ENCODE results near the gene NFIA. TPM values are rescaled to one million over a fixed set of nuclear protein-coding genes. Genes with fewer than 3 reads are reported as not detected.

Gene NFIA
- polyA plus RNA-seq, 3 donors: 1.4 to 5.3 (median 2.4) TPM

DNA sequence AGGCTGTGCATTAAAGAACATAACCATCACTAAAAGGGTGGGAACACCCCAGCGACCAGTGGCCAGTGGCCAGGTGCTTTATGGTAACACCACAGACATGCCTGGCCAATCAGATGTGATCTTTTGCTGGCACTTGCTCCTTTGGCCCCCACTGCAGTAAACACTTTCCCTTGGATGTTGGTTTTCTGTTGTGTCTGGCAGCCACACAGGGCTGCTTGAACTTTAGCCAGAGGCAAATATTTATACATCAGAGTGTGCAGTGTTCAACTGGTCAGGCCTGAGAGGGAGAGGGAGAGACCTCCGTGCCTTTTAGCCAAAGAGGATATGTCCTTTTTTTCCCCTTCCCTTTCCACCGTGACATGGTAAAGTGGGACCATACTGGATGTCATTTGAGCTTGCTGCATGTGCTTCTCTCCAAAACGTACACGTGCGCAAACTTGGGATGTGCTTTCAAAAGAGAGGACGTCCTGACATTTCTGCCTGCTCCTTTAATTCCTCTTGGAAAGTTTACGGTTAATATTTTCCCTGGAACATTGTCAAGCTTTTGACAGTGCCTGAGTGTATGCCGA lies 101.2 kb downstream of the NFIA start:
- 96% methylated on average over 6 of the region's 9 CpGs for WGBS (ENCODE audit: insufficient coverage)
- Histone ChIP-seq H4K20me1 (ENCODE audit: insufficient read depth, low read length) (no peaks in the 10 kb centered on the region), H3K79me2 (ENCODE audit: insufficient read depth, low read length) (no peaks in the 10 kb centered on the region), H3K27ac (ENCODE audit: low read depth in 1 of 2, low read length in 2 of 2) (no peak overlapping the region), H3K4me2 (replicated peaks; ENCODE audit: extremely low read depth, low read length, poor library complexity, severe bottlenecking) (no peak overlapping the region), H2AFZ (ENCODE audit: insufficient read depth, low read depth, low read length, poor library complexity, severe bottlenecking) (no peak overlapping the region), H3K9ac (ENCODE audit: insufficient read depth, low read length, poor library complexity, severe bottlenecking) (no peak overlapping the region), H3K27me3 (ENCODE audit: control insufficient read depth in 2 of 2, insufficient read depth in 2 of 2, low read length in 2 of 2) (no peaks in the 10 kb centered on the region), H3K4me1 (ENCODE audit: control insufficient read depth in 1 of 2, insufficient read depth in 2 of 2, low read length in 2 of 2) (no peaks in the 10 kb centered on the region), H3K4me3 (replicated peaks in 1 of 3; ENCODE audit: low read depth in 2 of 3, low read length in 3 of 3) (no peak overlapping the region), H3K36me3 (replicated peaks in 1 of 2; ENCODE audit: control insufficient read depth in 1 of 2, insufficient read depth in 2 of 2, low read length in 2 of 2) (no peaks in the 10 kb centered on the region), H3K9me3 (replicated peaks in 1 of 2; ENCODE audit: control insufficient read depth in 1 of 2, insufficient read depth in 1 of 2, low read length in 2 of 2) (no peaks in the 10 kb centered on the region)
- Mint-ChIP-seq H3K9me3 (peaks cover 0 to 2% (median 0%) of the 10 kb centered on the region in 7 donors), H3K27me3 (ENCODE audit: low read depth in 3 of 3) (peaks cover 0 to 6% (median 0%) of the 10 kb centered on the region in 3 donors), H3K4me1 (peaks cover 4% of the 10 kb centered on the region), H3K27ac (no peak overlapping the region), H3K36me3 (peaks cover 0 to 2% of the 10 kb centered on the region in 2 donors), H3K4me3 (no peak overlapping the region)
- intact Hi-C loops (cut with micrococcal nuclease): no loop called here
- TF ChIP-seq, protein P1, sequence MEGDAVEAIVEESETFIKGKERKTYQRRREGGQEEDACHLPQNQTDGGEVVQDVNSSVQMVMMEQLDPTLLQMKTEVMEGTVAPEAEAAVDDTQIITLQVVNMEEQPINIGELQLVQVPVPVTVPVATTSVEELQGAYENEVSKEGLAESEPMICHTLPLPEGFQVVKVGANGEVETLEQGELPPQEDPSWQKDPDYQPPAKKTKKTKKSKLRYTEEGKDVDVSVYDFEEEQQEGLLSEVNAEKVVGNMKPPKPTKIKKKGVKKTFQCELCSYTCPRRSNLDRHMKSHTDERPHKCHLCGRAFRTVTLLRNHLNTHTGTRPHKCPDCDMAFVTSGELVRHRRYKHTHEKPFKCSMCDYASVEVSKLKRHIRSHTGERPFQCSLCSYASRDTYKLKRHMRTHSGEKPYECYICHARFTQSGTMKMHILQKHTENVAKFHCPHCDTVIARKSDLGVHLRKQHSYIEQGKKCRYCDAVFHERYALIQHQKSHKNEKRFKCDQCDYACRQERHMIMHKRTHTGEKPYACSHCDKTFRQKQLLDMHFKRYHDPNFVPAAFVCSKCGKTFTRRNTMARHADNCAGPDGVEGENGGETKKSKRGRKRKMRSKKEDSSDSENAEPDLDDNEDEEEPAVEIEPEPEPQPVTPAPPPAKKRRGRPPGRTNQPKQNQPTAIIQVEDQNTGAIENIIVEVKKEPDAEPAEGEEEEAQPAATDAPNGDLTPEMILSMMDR (IDR thresholded peaks at IDR 0.05): no peak
- no peak for DNase-seq

DNA sequence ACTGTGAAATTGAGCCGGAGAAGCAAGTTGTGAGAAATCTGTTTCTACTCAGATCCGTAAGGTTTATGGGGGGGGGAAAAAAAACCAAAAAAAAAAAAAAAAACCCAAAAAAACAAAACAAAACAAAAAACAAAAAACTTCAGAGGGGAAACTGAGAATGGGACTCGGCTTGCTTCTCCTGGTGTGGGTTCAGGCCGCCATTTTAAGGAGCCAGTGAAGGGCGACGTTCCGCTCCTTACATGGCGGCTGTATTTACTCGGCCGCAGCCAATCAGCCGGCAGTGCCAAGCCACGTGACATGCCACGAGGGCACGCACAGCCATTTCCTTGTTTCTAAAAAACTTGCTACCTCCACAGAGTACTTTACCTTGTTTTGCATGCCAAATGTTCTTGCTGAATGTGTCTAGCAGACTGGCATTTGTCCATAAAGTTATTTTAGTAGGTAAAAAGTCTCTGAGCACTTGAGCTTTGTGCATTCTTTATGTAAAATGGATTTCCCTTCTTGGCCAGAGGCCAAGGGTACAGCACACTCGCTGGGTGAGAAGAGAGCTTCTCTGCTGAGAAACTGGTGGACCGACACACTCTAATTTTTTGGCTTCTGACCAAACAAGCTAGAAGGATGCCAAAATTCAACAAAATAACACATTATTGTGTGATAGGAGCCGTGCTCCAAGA lies 101.8 kb downstream of the NFIA start:
- no peak overlapping the region for H3K27ac ChIP-seq (ENCODE audit: low read depth in 1 of 2, low read length in 2 of 2)

More for the DNA sequence above, 101.8 kb downstream of the NFIA start:
- Histone ChIP-seq H3K79me2 (ENCODE audit: insufficient read depth, low read length) (no peaks in the 10 kb centered on the region), H3K4me1 (ENCODE audit: control insufficient read depth in 1 of 2, insufficient read depth in 2 of 2, low read length in 2 of 2) (no peaks in the 10 kb centered on the region), H3K9ac (ENCODE audit: insufficient read depth, low read length, poor library complexity, severe bottlenecking) (no peak overlapping the region), H3K4me3 (replicated peaks in 1 of 3; ENCODE audit: low read depth in 2 of 3, low read length in 3 of 3) (no peak overlapping the region), H3K4me2 (replicated peaks; ENCODE audit: extremely low read depth, low read length, poor library complexity, severe bottlenecking) (no peak overlapping the region), H2AFZ (ENCODE audit: insufficient read depth, low read depth, low read length, poor library complexity, severe bottlenecking) (no peak overlapping the region), H4K20me1 (ENCODE audit: insufficient read depth, low read length) (no peaks in the 10 kb centered on the region), H3K27me3 (ENCODE audit: control insufficient read depth in 2 of 2, insufficient read depth in 2 of 2, low read length in 2 of 2) (no peaks in the 10 kb centered on the region), H3K36me3 (replicated peaks in 1 of 2; ENCODE audit: control insufficient read depth in 1 of 2, insufficient read depth in 2 of 2, low read length in 2 of 2) (no peaks in the 10 kb centered on the region), H3K9me3 (replicated peaks in 1 of 2; ENCODE audit: control insufficient read depth in 1 of 2, insufficient read depth in 1 of 2, low read length in 2 of 2) (no peaks in the 10 kb centered on the region)
- TF ChIP-seq, protein P1 (IDR thresholded peaks at IDR 0.05): no peak
- WGBS (ENCODE audit: insufficient coverage): 90% methylated on average over 12 of the region's 17 CpGs
- Mint-ChIP-seq H3K4me3 (no peak overlapping the region), H3K27me3 (ENCODE audit: low read depth in 3 of 3) (peaks cover 0 to 6% (median 0%) of the 10 kb centered on the region in 3 donors), H3K36me3 (no peaks in the 10 kb centered on the region), H3K27ac (peak overlapping the region in 1 of 7 donors; percentile 44), H3K4me1 (peaks cover 4% of the 10 kb centered on the region), H3K9me3 (peaks cover 0 to 2% (median 0%) of the 10 kb centered on the region in 7 donors)
- no peak for DNase-seq
- intact Hi-C loops (cut with micrococcal nuclease): no loop called here
